ENCODE data around the gene CACNA1H. TPM values are rescaled to one million over a fixed set of nuclear protein-coding genes. Genes with fewer than 3 reads are reported as not detected.

Gene CACNA1H
- total RNA-seq, 1 donor from 2014 or later, result 6.7 TPM

DNA sequence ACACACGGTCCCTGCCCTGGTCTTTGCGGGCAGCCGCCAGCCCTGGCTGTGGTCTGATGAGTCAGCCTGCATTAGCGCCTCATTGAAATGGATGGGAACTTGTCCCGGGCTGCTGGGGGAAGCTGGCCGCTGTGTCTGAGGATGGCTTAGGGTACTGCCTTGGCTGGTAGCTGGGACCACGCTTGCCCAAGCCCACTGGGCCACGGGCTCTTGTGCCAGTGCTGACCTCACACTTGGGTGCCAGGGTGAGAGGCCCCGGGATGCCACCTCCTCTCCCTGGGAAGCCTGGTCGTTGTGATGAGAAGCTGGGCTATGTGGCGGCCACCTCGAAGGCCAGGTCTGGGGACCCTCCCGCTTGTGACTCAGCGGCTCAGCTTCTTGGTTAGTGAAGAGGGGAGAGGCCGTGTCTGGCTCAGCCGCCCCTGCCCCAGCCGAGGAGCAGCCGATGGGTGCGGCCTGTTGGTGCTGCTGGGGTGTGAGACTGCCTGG, 10.7 kb downstream of the CACNA1H start:
- DNase-seq (ENCODE audit: low read depth), result no peak
- Histone ChIP-seq H3K4me3 (ENCODE audit: low read depth, low read length) (no peak overlapping the region), H3K36me3 (ENCODE audit: control insufficient read depth, insufficient read depth, low read length) (no peaks in the 10 kb centered on the region), H3K27me3 (ENCODE audit: control insufficient read depth, insufficient read depth, low read length) (peaks cover 75% of the 10 kb centered on the region)
- TF ChIP-seq, protein P1, sequence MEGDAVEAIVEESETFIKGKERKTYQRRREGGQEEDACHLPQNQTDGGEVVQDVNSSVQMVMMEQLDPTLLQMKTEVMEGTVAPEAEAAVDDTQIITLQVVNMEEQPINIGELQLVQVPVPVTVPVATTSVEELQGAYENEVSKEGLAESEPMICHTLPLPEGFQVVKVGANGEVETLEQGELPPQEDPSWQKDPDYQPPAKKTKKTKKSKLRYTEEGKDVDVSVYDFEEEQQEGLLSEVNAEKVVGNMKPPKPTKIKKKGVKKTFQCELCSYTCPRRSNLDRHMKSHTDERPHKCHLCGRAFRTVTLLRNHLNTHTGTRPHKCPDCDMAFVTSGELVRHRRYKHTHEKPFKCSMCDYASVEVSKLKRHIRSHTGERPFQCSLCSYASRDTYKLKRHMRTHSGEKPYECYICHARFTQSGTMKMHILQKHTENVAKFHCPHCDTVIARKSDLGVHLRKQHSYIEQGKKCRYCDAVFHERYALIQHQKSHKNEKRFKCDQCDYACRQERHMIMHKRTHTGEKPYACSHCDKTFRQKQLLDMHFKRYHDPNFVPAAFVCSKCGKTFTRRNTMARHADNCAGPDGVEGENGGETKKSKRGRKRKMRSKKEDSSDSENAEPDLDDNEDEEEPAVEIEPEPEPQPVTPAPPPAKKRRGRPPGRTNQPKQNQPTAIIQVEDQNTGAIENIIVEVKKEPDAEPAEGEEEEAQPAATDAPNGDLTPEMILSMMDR (IDR thresholded peaks at IDR 0.05; ENCODE audit: insufficient read depth, low read length, poor library complexity, severe bottlenecking), result no peak

DNA sequence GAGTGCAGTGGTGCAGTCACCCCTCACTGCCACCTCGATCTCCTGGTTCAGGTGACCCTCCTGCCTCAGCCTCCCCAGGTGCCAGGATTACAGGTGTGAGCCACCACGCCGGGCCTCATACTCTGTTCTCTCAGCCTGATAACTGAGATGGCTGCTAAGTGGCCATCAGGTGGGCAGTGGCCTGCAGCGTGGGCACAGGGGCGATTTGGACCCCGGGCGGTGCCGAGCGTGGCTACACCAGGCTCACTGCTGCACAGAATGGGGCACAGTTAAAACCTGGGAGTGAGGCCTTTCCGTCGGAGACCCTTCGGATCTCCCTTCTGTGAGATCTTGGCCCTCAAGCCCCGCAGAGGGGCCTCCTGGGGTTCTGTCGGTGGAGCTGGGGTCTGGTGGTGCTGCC, 11.5 kb downstream of the CACNA1H start:
- H3K4me3 ChIP-seq (ENCODE audit: low read depth, low read length), result no peak overlapping the region
- TF ChIP-seq, protein P1 (IDR thresholded peaks at IDR 0.05; ENCODE audit: insufficient read depth, low read length, poor library complexity, severe bottlenecking), result no peak
- peaks cover 72% of the 10 kb centered on the region for H3K27me3 ChIP-seq (ENCODE audit: control insufficient read depth, insufficient read depth, low read length)
- no peaks in the 10 kb centered on the region for H3K36me3 ChIP-seq (ENCODE audit: control insufficient read depth, insufficient read depth, low read length)
- no peak for DNase-seq (ENCODE audit: low read depth)

DNA sequence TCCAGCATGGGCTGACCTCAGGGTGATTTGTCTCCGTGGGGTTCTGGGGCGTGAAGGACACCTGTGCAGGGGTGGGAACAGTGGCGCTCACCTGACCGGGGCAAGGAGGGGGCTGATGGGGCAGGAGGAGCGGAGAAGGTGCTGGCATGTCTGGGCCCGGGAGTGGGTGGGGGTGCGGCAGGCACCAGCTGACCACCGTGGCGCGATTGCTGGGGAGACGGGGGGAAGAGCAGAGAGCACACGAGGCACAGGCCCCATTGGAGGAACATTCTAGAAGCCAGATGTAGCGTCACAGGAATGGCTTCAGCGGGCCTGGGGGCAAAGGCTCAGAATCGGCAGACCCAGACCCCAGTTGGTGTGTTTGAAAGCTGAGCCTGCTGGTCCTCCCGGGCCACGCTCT, 12.1 kb downstream of the CACNA1H start:
- H3K27me3 ChIP-seq (ENCODE audit: control insufficient read depth, insufficient read depth, low read length), result peaks cover 72% of the 10 kb centered on the region
- TF ChIP-seq, protein P1 (IDR thresholded peaks at IDR 0.05; ENCODE audit: insufficient read depth, low read length, poor library complexity, severe bottlenecking), result no peak
- DNase-seq (ENCODE audit: low read depth), result no peak

DNA sequence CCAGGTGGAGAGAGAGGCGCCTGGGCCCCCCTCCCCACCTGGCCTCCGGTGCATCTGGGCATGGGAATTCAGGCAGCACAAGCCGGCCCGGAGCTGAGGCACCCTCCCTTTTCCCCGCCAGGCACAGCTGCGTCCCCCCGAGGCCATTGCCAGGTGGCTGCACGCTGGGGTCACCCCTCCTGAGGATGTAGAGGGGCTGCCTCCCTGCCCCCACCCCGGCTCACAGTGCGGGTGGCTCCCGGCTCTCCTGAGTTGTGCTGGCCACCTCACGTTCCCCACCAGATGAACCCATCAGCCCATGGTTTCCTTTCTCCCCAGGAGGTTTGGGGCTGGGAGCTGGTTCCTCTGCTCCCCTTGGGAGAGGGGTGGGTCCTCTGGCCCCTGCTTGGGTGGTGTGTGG, 12.6 kb downstream of the CACNA1H start:
- peaks cover 72% of the 10 kb centered on the region for H3K27me3 ChIP-seq (ENCODE audit: control insufficient read depth, insufficient read depth, low read length)
- H3K36me3 ChIP-seq (ENCODE audit: control insufficient read depth, insufficient read depth, low read length), result no peaks in the 10 kb centered on the region
- no peak overlapping the region for H3K4me3 ChIP-seq (ENCODE audit: low read depth, low read length)
- no peak for DNase-seq (ENCODE audit: low read depth)
- TF ChIP-seq, protein P1 (IDR thresholded peaks at IDR 0.05; ENCODE audit: insufficient read depth, low read length, poor library complexity, severe bottlenecking), result no peak

More for the DNA sequence above, 12.1 kb downstream of the CACNA1H start:
- Histone ChIP-seq H3K36me3 (ENCODE audit: control insufficient read depth, insufficient read depth, low read length) (no peaks in the 10 kb centered on the region), H3K4me3 (ENCODE audit: low read depth, low read length) (no peak overlapping the region)

DNA sequence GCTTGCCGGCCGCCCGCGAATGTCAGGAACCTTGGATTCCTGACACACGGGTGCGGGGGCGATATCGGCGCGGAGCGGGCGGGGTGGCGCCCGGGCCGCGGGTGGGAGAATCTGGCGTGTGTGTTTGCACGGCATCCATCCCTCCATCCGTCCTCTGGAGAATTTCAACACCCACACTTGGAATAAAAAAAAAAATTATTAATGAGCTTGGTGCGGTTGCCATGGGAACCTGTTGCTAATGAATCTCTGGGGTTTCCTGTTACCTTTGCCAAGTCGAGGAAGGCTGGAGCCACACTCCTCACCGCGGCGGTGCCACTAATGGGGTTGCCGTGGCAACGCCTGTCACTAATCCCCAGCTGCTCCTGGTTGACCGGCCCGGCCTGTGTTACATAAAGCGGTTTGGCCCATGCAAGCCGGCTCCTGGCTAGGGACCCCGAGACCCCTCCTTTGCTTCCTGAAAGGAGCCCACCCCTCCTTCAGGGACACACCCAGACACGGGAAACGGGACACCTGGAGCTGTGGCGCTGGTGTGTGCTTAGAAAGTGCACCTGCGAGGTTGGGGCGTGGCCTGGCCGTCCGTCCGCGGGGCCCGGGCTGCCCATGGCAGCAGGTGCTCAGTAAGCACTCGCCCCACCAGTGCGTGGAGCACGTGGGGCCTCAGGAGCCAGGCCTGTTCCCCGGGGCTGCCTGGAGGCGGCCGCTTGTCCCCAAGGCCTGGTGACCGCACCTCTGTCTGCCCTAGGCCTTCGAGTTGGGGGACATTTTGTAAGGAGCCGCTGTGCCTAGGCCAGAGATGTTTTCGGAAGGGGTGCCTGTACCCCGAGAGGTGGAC, 14.6 kb downstream of the CACNA1H start:
- H3K36me3 ChIP-seq (ENCODE audit: control insufficient read depth, insufficient read depth, low read length), result no peaks in the 10 kb centered on the region
- TF ChIP-seq, protein P1 (IDR thresholded peaks at IDR 0.05; ENCODE audit: insufficient read depth, low read length, poor library complexity, severe bottlenecking), result no peak
- H3K27me3 ChIP-seq (ENCODE audit: control insufficient read depth, insufficient read depth, low read length), result peaks cover 64% of the 10 kb centered on the region
- no peak for DNase-seq (ENCODE audit: low read depth)
- H3K4me3 ChIP-seq (ENCODE audit: low read depth, low read length), result no peak overlapping the region
